GM13976 (cell line): ENCODE data around the gene PROB1.

Experiments
- DNase-seq: peaks from one replicate; pipeline ENCODE4 v3.0.0; 2012; ENCODE audit warnings: low spot score
- CTCF ChIP-seq: IDR thresholded peaks from 2 replicates; pipeline ENCODE4 v1.5.1; 2012; ENCODE audit warnings: borderline replicate concordance, mild to moderate bottlenecking; ENCODE audit not compliant: insufficient read depth; ENCODE audit errors: extremely low read depth, missing control alignments, control extremely low read depth
- in situ Hi-C: fragments of 300-500 bp; cut with MboI; formaldehyde crosslinking; loops from one replicate; pipeline ENCODE4 v1.12.0; 2022; ENCODE audit warnings: low sequenced_read_pairs, mixed read lengths, inconsistent platforms; ENCODE audit not compliant: unreplicated experiment

The PROB1 gene

DNA sequence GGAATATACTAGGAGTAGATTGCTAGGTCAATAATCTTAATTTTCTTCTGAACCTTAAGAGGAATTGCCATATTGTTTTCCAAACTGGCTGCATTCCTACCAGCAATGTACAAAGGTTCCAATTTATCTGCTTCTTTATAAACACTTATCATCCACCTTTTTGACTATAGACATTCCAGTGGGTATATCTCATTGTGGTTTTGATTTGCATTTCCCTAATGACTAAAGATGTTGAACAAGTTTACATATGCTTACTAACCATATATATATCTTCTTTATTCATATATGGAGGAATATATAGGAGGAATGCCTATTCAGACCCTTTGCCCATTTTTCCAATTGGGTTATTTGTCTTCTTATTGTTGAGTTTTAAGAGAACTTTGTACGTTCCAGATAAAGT lies 36.8 kb upstream of the PROB1 start:
- in situ Hi-C loops: no loop called here
- no peak for DNase-seq
- no peak for TF ChIP-seq CTCF

- in situ Hi-C loops: no loop called here
Observed at GRCh38 chr5:139430015-139430414, 35.1 kb upstream of the PROB1 start.

DNA sequence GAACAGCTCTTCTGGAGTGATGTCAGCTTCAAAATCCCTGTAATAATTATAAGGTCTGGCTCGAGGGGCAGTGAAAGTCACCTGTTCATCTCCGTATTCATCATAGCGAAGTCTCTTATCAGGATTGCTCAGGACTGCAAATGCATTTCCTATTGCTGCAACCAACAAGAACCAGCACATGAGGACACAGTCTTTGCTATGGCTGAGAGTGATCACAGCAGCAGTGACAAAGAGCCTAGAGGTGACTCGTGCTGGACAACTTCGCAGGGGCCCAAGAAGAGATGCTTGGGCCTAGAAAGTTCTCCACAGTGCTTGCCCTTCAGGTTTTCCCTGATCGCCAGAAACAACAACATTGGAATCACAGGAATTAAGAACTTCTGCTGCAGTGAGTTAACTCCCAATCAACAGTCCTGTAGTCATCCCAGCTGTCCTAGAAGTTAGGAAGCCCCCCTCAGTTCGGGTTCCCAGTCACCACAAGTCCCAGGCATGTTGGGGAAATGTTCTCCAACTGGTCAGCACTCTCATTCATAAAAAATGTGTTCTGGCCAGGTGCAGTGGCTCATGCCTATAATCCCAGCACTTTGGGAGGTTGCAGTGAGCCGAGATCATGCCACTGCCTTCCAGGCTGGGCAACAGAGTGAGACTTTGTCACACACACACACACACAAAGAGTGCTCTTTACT lies 31.4 kb upstream of the PROB1 start:
- DNase-seq: no peak
- TF ChIP-seq CTCF: no peak
- in situ Hi-C loops: no loop called here

More at GRCh38 chr5:139430015-139430414, 35.1 kb upstream of the PROB1 start:
- DNase-seq: no peak
- TF ChIP-seq CTCF: no peak

- no peak for TF ChIP-seq CTCF
- in situ Hi-C loops: no loop called here
- DNase-seq: no peak
Observed at GRCh38 chr5:139425497-139425896, 30.6 kb upstream of the PROB1 start.

DNA sequence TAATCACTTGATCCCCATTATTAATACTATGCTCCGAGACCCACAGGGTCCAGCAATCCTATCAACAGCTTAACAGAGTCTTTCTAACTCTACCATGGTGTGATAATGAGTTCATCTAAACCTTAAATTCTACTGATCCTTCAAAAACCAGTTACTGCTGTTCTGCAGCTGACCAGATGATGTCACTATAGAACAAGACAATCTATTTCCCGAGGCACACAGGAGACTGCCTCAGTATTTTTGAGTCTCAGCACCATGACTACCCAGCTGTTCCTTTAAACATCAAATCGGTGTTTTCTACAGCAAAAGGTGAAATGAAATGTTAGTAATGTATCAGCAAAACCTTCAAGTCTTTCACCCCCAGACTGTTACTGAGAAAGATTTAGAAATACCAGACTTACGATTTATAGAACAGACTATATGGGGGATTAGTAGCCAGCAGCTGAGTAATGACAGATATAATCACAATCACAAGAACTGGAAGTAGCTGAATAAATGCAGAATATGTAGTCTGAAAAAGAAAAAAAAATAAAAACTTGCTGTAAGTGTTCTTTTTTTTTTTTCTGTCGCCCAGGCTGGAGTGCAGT lies 27.5 kb upstream of the PROB1 start:
- peak; percentile 67 for TF ChIP-seq CTCF
- DNase-seq: peak; percentile 86
- in situ Hi-C loops: loop anchor here (5.0 to 25.0 kb wide), 2 partner anchors 95 to 340 kb away; no protein-coding TSS in a partner anchor

- no peak for DNase-seq
- in situ Hi-C loops: loop anchor here (5.0 to 25.0 kb wide), 2 partner anchors 98 to 343 kb away; no protein-coding TSS in a partner anchor
- no peak for TF ChIP-seq CTCF
Observed at GRCh38 chr5:139419226-139420192, 24.6 kb upstream of the PROB1 start.
